HUES48 (cell line): ENCODE results near the gene IPMK.
"Not testable (repeated sequence)": the region's sequence is repeated elsewhere in the genome, so short reads cannot be mapped to it uniquely, and the experiment has no call there.

Source experiments
- H3K27ac ChIP-seq: one replicate; pipeline ENCODE4 v1.7.0; 2013; ENCODE audit warnings: low read depth, low read length, inconsistent platforms
- H3K27me3 ChIP-seq: 2 replicates; pipeline ENCODE4 v1.6.1; 2013; ENCODE audit warnings: mild to moderate bottlenecking, low read length; ENCODE audit not compliant: control insufficient read depth, insufficient read depth
- H3K36me3 ChIP-seq: 2 replicates; pipeline ENCODE4 v1.6.1; 2013; ENCODE audit warnings: low read length; ENCODE audit not compliant: control insufficient read depth, insufficient read depth
- H3K4me1 ChIP-seq: 2 replicates; pipeline ENCODE4 v1.6.1; 2013; ENCODE audit warnings: mild to moderate bottlenecking, low read length; ENCODE audit not compliant: control insufficient read depth, insufficient read depth
- H3K4me3 ChIP-seq: 2 replicates; pipeline ENCODE4 v1.5.1; 2013; ENCODE audit warnings: mild to moderate bottlenecking, low read depth, low read length
- H3K9ac ChIP-seq: 2 replicates; pipeline ENCODE4 v1.6.1; 2013; ENCODE audit warnings: mild to moderate bottlenecking, low read depth, low read length, moderate library complexity
- H3K9me3 ChIP-seq: 2 replicates; pipeline ENCODE4 v1.6.1; 2013; ENCODE audit warnings: low read length; ENCODE audit not compliant: control insufficient read depth, insufficient read depth

Gene IPMK

GRCh38 chr10:58244666-58245065, 23.0 kb downstream of the IPMK start:
- H3K27me3 ChIP-seq, H3K9ac ChIP-seq, H3K9me3 ChIP-seq, H3K4me3 ChIP-seq, H3K27ac ChIP-seq, H3K36me3 ChIP-seq: not testable (repeated sequence)
- peaks cover 16% of the 10 kb centered on the region for H3K4me1 ChIP-seq

- not testable (repeated sequence) for H3K9me3 ChIP-seq
These were observed 23.5 kb downstream of the IPMK start for GRCh38 chr10:58244242-58244641.

GRCh38 chr10:58243801-58244200, 23.9 kb downstream of the IPMK start:
- H3K9me3 ChIP-seq, H3K27ac ChIP-seq, H3K27me3 ChIP-seq, H3K4me3 ChIP-seq, H3K36me3 ChIP-seq, H3K9ac ChIP-seq: not testable (repeated sequence)
- peaks cover 19% of the 10 kb centered on the region for H3K4me1 ChIP-seq

More at GRCh38 chr10:58244242-58244641, 23.5 kb downstream of the IPMK start:
- not testable (repeated sequence) for H3K9ac ChIP-seq, H3K4me3 ChIP-seq, H3K36me3 ChIP-seq, H3K27ac ChIP-seq, H3K27me3 ChIP-seq
- H3K4me1 ChIP-seq = peaks cover 19% of the 10 kb centered on the region

- no peak overlapping the region for H3K4me3 ChIP-seq
- peaks cover 4% of the 10 kb centered on the region for H3K9me3 ChIP-seq
- H3K27me3 ChIP-seq = no peaks in the 10 kb centered on the region
- H3K4me1 ChIP-seq = peaks cover 19% of the 10 kb centered on the region
- no peaks in the 10 kb centered on the region for H3K36me3 ChIP-seq
- no peak overlapping the region for H3K27ac ChIP-seq
- no peak overlapping the region for H3K9ac ChIP-seq
These were observed 24.4 kb downstream of the IPMK start for GRCh38 chr10:58243269-58243668.

GRCh38 chr10:58241346-58241745, 26.3 kb downstream of the IPMK start:
- H3K27me3 ChIP-seq = no peaks in the 10 kb centered on the region
- H3K9ac ChIP-seq = no peak overlapping the region
- H3K9me3 ChIP-seq = peaks cover 4% of the 10 kb centered on the region
- no peak overlapping the region for H3K27ac ChIP-seq
- H3K4me1 ChIP-seq = peaks cover 19% of the 10 kb centered on the region
- H3K36me3 ChIP-seq = no peaks in the 10 kb centered on the region
- H3K4me3 ChIP-seq = no peak overlapping the region

GRCh38 chr10:58240531-58240930, 27.2 kb downstream of the IPMK start:
- no peaks in the 10 kb centered on the region for H3K27me3 ChIP-seq
- H3K9ac ChIP-seq = no peak overlapping the region
- no peak overlapping the region for H3K4me3 ChIP-seq
- H3K36me3 ChIP-seq = no peaks in the 10 kb centered on the region
- H3K9me3 ChIP-seq = peaks cover 4% of the 10 kb centered on the region
- peaks cover 19% of the 10 kb centered on the region for H3K4me1 ChIP-seq
- H3K27ac ChIP-seq = peak overlapping the region; percentile 2

- H3K9ac ChIP-seq = no peak overlapping the region
- peaks cover 19% of the 10 kb centered on the region for H3K4me1 ChIP-seq
- H3K36me3 ChIP-seq = no peaks in the 10 kb centered on the region
- H3K4me3 ChIP-seq = no peak overlapping the region
- peaks cover 4% of the 10 kb centered on the region for H3K9me3 ChIP-seq
- no peaks in the 10 kb centered on the region for H3K27me3 ChIP-seq
- H3K27ac ChIP-seq = no peak overlapping the region
These were observed 28.0 kb downstream of the IPMK start for GRCh38 chr10:58239561-58240169.

- peak overlapping the region; percentile 70 for H3K27ac ChIP-seq
- H3K4me3 ChIP-seq = no peak overlapping the region
- H3K4me1 ChIP-seq = peaks cover 19% of the 10 kb centered on the region
- H3K27me3 ChIP-seq = no peaks in the 10 kb centered on the region
- no peak overlapping the region for H3K9ac ChIP-seq
- H3K9me3 ChIP-seq = no peaks in the 10 kb centered on the region
- no peaks in the 10 kb centered on the region for H3K36me3 ChIP-seq
These were observed 30.5 kb downstream of the IPMK start for GRCh38 chr10:58237014-58237834.

- not testable (repeated sequence) for H3K27ac ChIP-seq, H3K4me3 ChIP-seq, H3K4me1 ChIP-seq, H3K9me3 ChIP-seq, H3K9ac ChIP-seq, H3K27me3 ChIP-seq, H3K36me3 ChIP-seq
These were observed 37.8 kb downstream of the IPMK start for GRCh38 chr10:58229856-58230255.

GRCh38 chr10:58225654-58226053, 42.0 kb downstream of the IPMK start:
- Histone ChIP-seq H3K9ac (no peak overlapping the region), H3K36me3 (0 out of 2 replicates have a peak, but pooled peaks cover 5% of the 10 kb centered on the region), H3K27ac (no peak overlapping the region), H3K9me3 (no peaks in the 10 kb centered on the region), H3K4me1 (no peaks in the 10 kb centered on the region), H3K27me3 (no peaks in the 10 kb centered on the region), H3K4me3 (no peak overlapping the region)

GRCh38 chr10:58220769-58221451, 46.8 kb downstream of the IPMK start:
- Histone ChIP-seq H3K36me3 (no peaks in the 10 kb centered on the region), H3K27ac (no peak overlapping the region), H3K9ac (no peak overlapping the region), H3K4me1 (no peaks in the 10 kb centered on the region; the same call in 1 of the 2 replicates), H3K27me3 (no peaks in the 10 kb centered on the region), H3K4me3 (no peak overlapping the region), H3K9me3 (no peaks in the 10 kb centered on the region)
